ENCODE results near the gene DNAJC9. TPM values are rescaled to one million over a fixed set of nuclear protein-coding genes. Genes with fewer than 3 reads are reported as not detected.

DNAJC9 gene
- total RNA-seq, 2 experiments from 2014 or later: 63.0 to 83.3 TPM

DNA sequence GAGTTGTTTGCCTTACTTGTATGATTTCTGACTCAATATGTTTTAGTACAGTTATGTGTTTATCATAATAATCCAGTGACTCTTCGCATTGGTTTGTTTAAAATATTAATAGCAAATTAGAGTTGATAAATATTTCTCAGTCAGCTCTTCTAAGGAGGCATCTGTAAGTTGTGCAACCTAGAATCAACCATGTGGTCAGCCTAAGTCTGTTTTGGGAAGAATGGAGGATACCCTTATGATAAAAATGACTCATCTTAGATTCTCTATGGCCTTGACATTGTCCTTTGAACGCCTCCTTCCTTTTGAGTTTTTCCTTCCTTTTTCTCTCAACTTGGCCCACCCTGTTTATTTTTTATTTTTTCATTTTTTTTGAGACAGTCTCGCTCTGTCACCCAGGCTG is 18.8 kb downstream of the DNAJC9 start:
- no peaks in the 10 kb centered on the region for H3K9me2 ChIP-seq (ENCODE audit: insufficient read depth, low read length)
- H3K9me3 ChIP-seq (ENCODE audit: low read length): no peaks in the 10 kb centered on the region
- no peak for DNase-seq (ENCODE audit: low spot score)
- H2AFZ ChIP-seq (ENCODE audit: low read length): no peak overlapping the region
- H3K27ac ChIP-seq (ENCODE audit: low read depth, low read length, poor library complexity, severe bottlenecking): no peak overlapping the region
- intact Hi-C loops (cut with micrococcal nuclease; ENCODE audit: unreplicated experiment): no loop called here
- H3K4me3 ChIP-seq (ENCODE audit: low read depth, low read length, poor library complexity, severe bottlenecking): no peak overlapping the region
- H3K79me2 ChIP-seq (ENCODE audit: insufficient read depth, low read depth, low read length): no peaks in the 10 kb centered on the region
- no peaks in the 10 kb centered on the region for H4K20me1 ChIP-seq (ENCODE audit: insufficient read depth, low read length)
- no peak overlapping the region for H3K4me2 ChIP-seq (ENCODE audit: low read length)
- BruUV-seq (replicated peaks): no TSS peak
- peaks cover 4% of the 10 kb centered on the region for H3K4me1 ChIP-seq (ENCODE audit: insufficient read depth, low read length, poor library complexity, severe bottlenecking)
- H3K36me3 ChIP-seq (ENCODE audit: insufficient read depth, low read length): peaks cover 22% of the 10 kb centered on the region
- ChIA-PET CTCF (ENCODE audit: unreplicated experiment) (no interaction called here), POLR2A (no interaction called here)
- TF ChIP-seq, protein P1, sequence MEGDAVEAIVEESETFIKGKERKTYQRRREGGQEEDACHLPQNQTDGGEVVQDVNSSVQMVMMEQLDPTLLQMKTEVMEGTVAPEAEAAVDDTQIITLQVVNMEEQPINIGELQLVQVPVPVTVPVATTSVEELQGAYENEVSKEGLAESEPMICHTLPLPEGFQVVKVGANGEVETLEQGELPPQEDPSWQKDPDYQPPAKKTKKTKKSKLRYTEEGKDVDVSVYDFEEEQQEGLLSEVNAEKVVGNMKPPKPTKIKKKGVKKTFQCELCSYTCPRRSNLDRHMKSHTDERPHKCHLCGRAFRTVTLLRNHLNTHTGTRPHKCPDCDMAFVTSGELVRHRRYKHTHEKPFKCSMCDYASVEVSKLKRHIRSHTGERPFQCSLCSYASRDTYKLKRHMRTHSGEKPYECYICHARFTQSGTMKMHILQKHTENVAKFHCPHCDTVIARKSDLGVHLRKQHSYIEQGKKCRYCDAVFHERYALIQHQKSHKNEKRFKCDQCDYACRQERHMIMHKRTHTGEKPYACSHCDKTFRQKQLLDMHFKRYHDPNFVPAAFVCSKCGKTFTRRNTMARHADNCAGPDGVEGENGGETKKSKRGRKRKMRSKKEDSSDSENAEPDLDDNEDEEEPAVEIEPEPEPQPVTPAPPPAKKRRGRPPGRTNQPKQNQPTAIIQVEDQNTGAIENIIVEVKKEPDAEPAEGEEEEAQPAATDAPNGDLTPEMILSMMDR (conservative IDR thresholded peaks at IDR 0.05; ENCODE audit: low read length): no peak

DNA sequence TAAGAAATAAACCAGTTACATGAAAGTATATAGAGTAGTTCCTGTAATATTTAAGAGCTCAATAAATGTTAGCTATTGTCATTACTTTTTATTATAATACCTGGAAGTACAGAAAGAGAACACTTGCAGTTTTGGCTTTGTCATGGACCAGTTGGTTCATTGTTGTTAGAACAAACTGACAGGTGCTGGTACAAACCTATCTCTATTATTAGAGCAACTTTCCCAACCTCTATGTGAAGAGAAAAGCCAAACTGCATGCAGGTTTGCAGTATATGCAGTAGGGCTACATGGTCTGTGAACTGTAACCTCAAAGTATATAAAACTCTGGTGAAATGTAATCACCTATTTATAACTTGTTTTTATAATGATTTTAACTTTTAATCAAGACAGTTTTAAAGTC is 20.4 kb downstream of the DNAJC9 start:
- H3K9me2 ChIP-seq (ENCODE audit: insufficient read depth, low read length): no peaks in the 10 kb centered on the region
- no peak overlapping the region for H3K27ac ChIP-seq (ENCODE audit: low read depth, low read length, poor library complexity, severe bottlenecking)
- 0 out of 2 replicates have a peak, but pooled peaks cover 7% of the 10 kb centered on the region for H3K36me3 ChIP-seq (ENCODE audit: insufficient read depth, low read length)
- H3K4me2 ChIP-seq (ENCODE audit: low read length): no peak overlapping the region
- TF ChIP-seq, protein P1 (conservative IDR thresholded peaks at IDR 0.05; ENCODE audit: low read length): no peak
- no peak for TF ChIP-seq EZH2phosphoT487 (IDR thresholded peaks at IDR 0.05; ENCODE audit: borderline replicate concordance, low read depth, low read length)
- H3K4me1 ChIP-seq (ENCODE audit: insufficient read depth, low read length, poor library complexity, severe bottlenecking): peaks cover 4% of the 10 kb centered on the region
- H3K79me2 ChIP-seq (ENCODE audit: insufficient read depth, low read depth, low read length): no peaks in the 10 kb centered on the region
- H3K4me3 ChIP-seq (ENCODE audit: low read depth, low read length, poor library complexity, severe bottlenecking): no peak overlapping the region
- no peaks in the 10 kb centered on the region for H3K9me3 ChIP-seq (ENCODE audit: low read length)
- no peak overlapping the region for H2AFZ ChIP-seq (ENCODE audit: low read length)
- intact Hi-C loops (cut with micrococcal nuclease; ENCODE audit: unreplicated experiment): no loop called here
- DNase-seq (ENCODE audit: low spot score): peak; percentile 29
- BruUV-seq (replicated peaks): no TSS peak
- CTCF ChIA-PET (ENCODE audit: unreplicated experiment): no interaction called here
- POLR2A ChIA-PET: interaction anchor here (0.6 to 1.5 kb wide), 2 partner anchors 10 to 21 kb away, joined by 3 read pairs; partner anchors contain the start of gene DNAJC9
- no peaks in the 10 kb centered on the region for H4K20me1 ChIP-seq (ENCODE audit: insufficient read depth, low read length)

DNA sequence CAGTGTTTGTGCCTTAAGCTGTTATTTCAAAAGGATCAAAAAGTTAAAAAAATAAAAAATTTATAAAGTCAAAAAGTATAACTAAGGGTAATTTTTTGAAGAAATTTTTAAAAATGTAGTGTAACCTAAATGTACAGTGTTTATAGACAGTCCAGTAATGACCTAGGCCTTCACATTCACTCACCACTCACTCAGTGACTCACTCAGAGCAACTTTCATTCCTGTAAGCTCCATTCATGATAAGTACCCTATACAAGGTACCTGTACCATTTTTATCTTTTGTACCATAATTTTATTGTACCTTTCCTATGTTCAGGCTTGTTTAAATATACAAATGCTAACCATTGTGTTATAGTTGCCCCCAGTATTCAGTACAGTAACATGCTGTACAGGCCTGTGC is 21.5 kb downstream of the DNAJC9 start:
- 0 out of 2 replicates have a peak, but pooled peaks cover 5% of the 10 kb centered on the region for H3K36me3 ChIP-seq (ENCODE audit: insufficient read depth, low read length)
- no peak overlapping the region for H3K4me2 ChIP-seq (ENCODE audit: low read length)
- no peak overlapping the region for H3K27ac ChIP-seq (ENCODE audit: low read depth, low read length, poor library complexity, severe bottlenecking)
- DNase-seq (ENCODE audit: low spot score): no peak
- no peaks in the 10 kb centered on the region for H3K9me2 ChIP-seq (ENCODE audit: insufficient read depth, low read length)
- H2AFZ ChIP-seq (ENCODE audit: low read length): no peak overlapping the region
- POLR2A ChIA-PET: interaction anchor here (1.5 kb wide), 1 partner anchor 22 kb away, joined by 3 read pairs; the partner anchor contains the start of gene DNAJC9
- intact Hi-C loops (cut with micrococcal nuclease; ENCODE audit: unreplicated experiment): no loop called here
- H3K4me1 ChIP-seq (ENCODE audit: insufficient read depth, low read length, poor library complexity, severe bottlenecking): peaks cover 4% of the 10 kb centered on the region
- no TSS peak for BruUV-seq (replicated peaks)
- H4K20me1 ChIP-seq (ENCODE audit: insufficient read depth, low read length): no peaks in the 10 kb centered on the region
- TF ChIP-seq EZH2phosphoT487 (IDR thresholded peaks at IDR 0.05; ENCODE audit: borderline replicate concordance, low read depth, low read length): no peak
- TF ChIP-seq, protein P1 (conservative IDR thresholded peaks at IDR 0.05; ENCODE audit: low read length): no peak
- CTCF ChIA-PET (ENCODE audit: unreplicated experiment): no interaction called here
- no peaks in the 10 kb centered on the region for H3K9me3 ChIP-seq (ENCODE audit: low read length)
- H3K4me3 ChIP-seq (ENCODE audit: low read depth, low read length, poor library complexity, severe bottlenecking): no peak overlapping the region
- no peaks in the 10 kb centered on the region for H3K79me2 ChIP-seq (ENCODE audit: insufficient read depth, low read depth, low read length)

Data from OCI-LY7 (cell line).